A673 (cell line): ENCODE data around the gene ITIH1. TPM values are rescaled to one million over a fixed set of nuclear protein-coding genes. Genes with fewer than 3 reads are reported as not detected.

Source experiments
- BruUV-seq: library from RNA; stranded (reverse); fragments of 400-500 nt; replicated peaks from 2 replicates; lab custom pipeline; 2021; lab: Mats Ljungman, UMichigan
- CTCF ChIA-PET: fragments of 300-600 bp; sonication (Branson Sonifier 250); formaldehyde crosslinking; loops from one replicate; lab custom pipeline; 2022; ENCODE audit warnings: antibody characterized with exemption; lab: Charles Lee
- POLR2A ChIA-PET: fragments of 300-600 bp; sonication (Branson Sonifier 250); formaldehyde crosslinking; loops from one replicate; lab custom pipeline; 2022; ENCODE audit warnings: antibody characterized with exemption; ENCODE audit not compliant: low non-redundant PET; lab: Charles Lee
- DNase-seq: peaks from one replicate; pipeline ENCODE4 v3.0.0-alpha.2; 2015; ENCODE audit warnings: low spot score
- H3K27ac ChIP-seq: fragments of 200-600 bp; sonication (generic); 2 replicates; pipeline ENCODE4 v1.5.1; 2016; ENCODE audit warnings: mixed run types, low read depth, mild to moderate bottlenecking, mixed read lengths, antibody characterized with exemption, low read length; ENCODE audit not compliant: poor library complexity, severe bottlenecking
- H3K27me3 ChIP-seq: fragments of 200-600 bp; sonication (generic); replicated peaks from 2 replicates; pipeline ENCODE4 v1.6.1; 2017; ENCODE audit warnings: mixed run types, low read depth, mild to moderate bottlenecking, mixed read lengths, antibody characterized with exemption, low read length; ENCODE audit not compliant: insufficient read depth, poor library complexity
- H3K36me3 ChIP-seq: fragments of 200-600 bp; sonication (generic); 2 replicates; pipeline ENCODE4 v1.6.1; 2016; ENCODE audit warnings: mixed run types, mild to moderate bottlenecking, mixed read lengths, antibody characterized with exemption, low read length; ENCODE audit not compliant: insufficient read depth, poor library complexity, severe bottlenecking
- H3K4me1 ChIP-seq: fragments of 200-600 bp; sonication (generic); 2 replicates; pipeline ENCODE4 v1.6.1; 2017; ENCODE audit warnings: mixed run types, mild to moderate bottlenecking, mixed read lengths, antibody characterized with exemption, low read length; ENCODE audit not compliant: insufficient read depth, poor library complexity, severe bottlenecking
- H3K4me3 ChIP-seq: fragments of 200-600 bp; sonication (generic); 2 replicates; pipeline ENCODE4 v1.5.1; 2016; ENCODE audit warnings: low read depth, mixed run types, mild to moderate bottlenecking, mixed read lengths, low read length; ENCODE audit not compliant: poor library complexity, severe bottlenecking
- H3K9me3 ChIP-seq: fragments of 200-600 bp; sonication (generic); 2 replicates; pipeline ENCODE4 v1.6.1; 2016; ENCODE audit warnings: mixed run types, low read depth, mild to moderate bottlenecking, mixed read lengths, antibody characterized with exemption, low read length; ENCODE audit not compliant: poor library complexity, severe bottlenecking
- CTCF ChIP-seq: fragments of 300-800, 200-600 bp; sonication (generic); conservative IDR thresholded peaks from 2 replicates; pipeline ENCODE4 v1.5.1; 2017; ENCODE audit warnings: low read depth, mild to moderate bottlenecking, antibody characterized with exemption, low read length, moderate library complexity, mixed read lengths
- EZH2 ChIP-seq: fragments of 200-600 bp; sonication (generic); IDR thresholded peaks from 2 replicates; pipeline ENCODE4 v1.6.1; 2017; ENCODE audit warnings: borderline replicate concordance, low read depth, mild to moderate bottlenecking, mixed read lengths, antibody characterized with exemption, low read length; ENCODE audit not compliant: poor library complexity, severe bottlenecking
- intact Hi-C: fragments of 100-400 bp; cut with micrococcal nuclease; formaldehyde crosslinking; loops from one replicate; pipeline ENCODE4 v1.10.0; 2022; ENCODE audit not compliant: unreplicated experiment
- total RNA-seq: library from RNA; stranded (reverse); gene quantifications from 2 replicates; pipeline ENCODE4 v1.2.3, GENCODE V29; 2021

The ITIH1 gene
- total RNA-seq, 1 experiment from 2014 or later = not detected

DNA sequence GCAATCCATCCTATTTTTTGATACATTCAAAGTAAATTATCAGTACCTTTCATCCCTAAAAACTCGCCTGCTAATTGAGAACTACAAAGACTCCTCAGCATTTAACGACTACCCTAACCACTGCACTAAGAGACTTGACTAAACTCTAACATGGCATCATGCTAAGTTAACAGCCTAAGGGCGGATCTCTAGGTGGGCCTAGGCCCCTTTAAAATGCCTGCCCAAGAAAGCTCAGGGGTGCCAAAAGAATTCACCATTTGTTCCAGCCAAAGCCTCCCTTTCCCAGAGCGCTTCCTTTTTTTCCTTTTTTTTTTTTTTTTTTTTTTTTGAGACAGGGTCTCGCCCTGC is 6.1 kb upstream of the ITIH1 start:
- POLR2A ChIA-PET = no interaction called here
- TSS peak; percentile 99 for BruUV-seq
- Histone ChIP-seq H3K4me3 (peak overlapping the region; percentile 70), H3K36me3 (no peaks in the 10 kb centered on the region), H3K4me1 (no peaks in the 10 kb centered on the region), H3K9me3 (no peaks in the 10 kb centered on the region), H3K27ac (peak overlapping the region; percentile 71), H3K27me3 (no peaks in the 10 kb centered on the region)
- CTCF ChIA-PET = no interaction called here
- intact Hi-C loops = no loop called here
- no peak for DNase-seq
- TF ChIP-seq CTCF (no peak), EZH2 (no peak)

DNA sequence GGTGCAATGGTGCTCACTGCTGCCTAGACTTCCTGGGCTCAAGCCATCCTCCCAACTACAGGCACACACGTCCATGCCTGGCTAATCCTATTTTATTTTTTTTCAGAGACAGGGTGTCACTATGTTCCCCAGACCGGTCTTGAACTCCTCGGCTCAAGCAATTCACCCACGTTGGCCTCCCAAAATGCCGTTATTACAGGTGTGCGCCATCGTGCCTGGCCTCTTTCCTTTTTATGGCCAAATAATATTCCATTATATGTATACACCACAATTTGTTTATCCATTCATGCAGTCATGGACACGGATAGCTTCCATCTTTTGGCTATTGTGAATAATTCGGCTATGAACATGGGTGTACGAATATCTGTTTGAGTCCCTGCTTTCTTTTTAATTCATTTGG is 5.7 kb upstream of the ITIH1 start:
- Histone ChIP-seq H3K36me3 (no peaks in the 10 kb centered on the region), H3K4me3 (peak overlapping the region; percentile 70), H3K27me3 (no peaks in the 10 kb centered on the region), H3K27ac (no peak overlapping the region), H3K4me1 (no peaks in the 10 kb centered on the region), H3K9me3 (no peaks in the 10 kb centered on the region)
- intact Hi-C loops = no loop called here
- POLR2A ChIA-PET = no interaction called here
- no peak for DNase-seq
- CTCF ChIA-PET = no interaction called here
- TF ChIP-seq EZH2 (no peak), CTCF (no peak)
- no TSS peak for BruUV-seq

DNA sequence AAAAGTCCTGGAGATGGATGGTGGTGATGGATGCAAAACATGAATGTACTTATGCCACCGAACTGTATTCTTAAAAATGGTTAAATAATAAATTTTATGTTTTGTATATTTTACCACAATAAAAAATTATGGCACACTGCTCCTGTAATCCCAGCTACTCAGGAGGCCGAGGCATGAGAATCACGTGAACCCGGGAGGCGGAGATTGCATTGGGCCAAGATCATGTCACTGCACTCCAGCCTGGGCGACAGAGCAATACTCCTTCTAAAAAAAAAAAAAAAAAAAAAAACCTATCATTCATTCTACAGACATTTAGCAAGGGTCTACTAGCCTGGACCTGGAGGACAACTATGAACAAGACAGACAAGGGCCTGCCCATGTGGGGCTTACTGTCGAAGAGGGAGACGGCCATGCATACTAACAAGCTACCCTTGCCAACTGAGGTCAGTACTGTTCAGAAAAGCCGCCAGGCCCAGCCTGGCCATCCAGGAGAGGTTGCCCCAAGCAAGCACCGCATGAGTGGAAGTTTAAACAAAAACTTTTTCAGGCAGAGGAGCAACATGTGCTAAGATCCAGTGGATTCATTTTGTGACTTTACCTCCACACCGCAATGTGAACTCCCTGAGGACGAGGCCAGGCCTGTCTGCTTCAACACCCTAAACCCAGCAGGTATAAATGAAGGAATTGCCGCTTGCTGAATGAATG is 3.9 kb upstream of the ITIH1 start:
- no peak overlapping the region for H3K4me3 ChIP-seq
- CTCF ChIA-PET = no interaction called here
- no peaks in the 10 kb centered on the region for H3K36me3 ChIP-seq
- no peaks in the 10 kb centered on the region for H3K27me3 ChIP-seq
- POLR2A ChIA-PET = no interaction called here
- no peaks in the 10 kb centered on the region for H3K4me1 ChIP-seq
- no peak for TF ChIP-seq EZH2
- no peak for TF ChIP-seq CTCF
- intact Hi-C loops = no loop called here
- H3K27ac ChIP-seq = no peak overlapping the region
- no TSS peak for BruUV-seq
- DNase-seq = no peak
- no peaks in the 10 kb centered on the region for H3K9me3 ChIP-seq
